Measurements from ENCODE around the gene APLF.
A peak's percentile ranks its signal among the peaks of the same experiment; 100 is the strongest.

The APLF gene

DNA sequence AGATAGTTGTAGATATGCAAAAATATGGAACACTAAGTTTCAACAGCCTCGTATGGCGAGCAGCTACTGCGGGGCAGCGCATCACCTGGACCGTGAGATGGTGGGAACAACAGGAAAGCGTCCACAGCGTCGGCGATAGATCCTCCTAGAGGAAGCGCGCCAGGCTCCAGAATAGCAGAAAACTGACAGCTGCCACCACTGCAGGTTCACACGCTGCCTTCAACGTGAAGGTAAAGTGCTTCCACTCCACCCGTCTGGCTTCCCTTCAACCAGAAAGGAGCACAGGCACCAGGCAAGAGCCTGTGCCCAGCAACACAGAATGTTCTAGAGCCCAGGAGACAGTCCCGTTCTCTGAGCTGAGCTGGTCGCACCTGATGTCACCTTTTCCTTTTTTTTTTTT is 20.3 kb upstream of the APLF start:
- H3K9ac ChIP-seq (ENCODE audit: low read depth, low read length): no peak overlapping the region
- H3K9me3 ChIP-seq (replicated peaks; ENCODE audit: low read length): no peaks in the 10 kb centered on the region
- H3K4me2 ChIP-seq (ENCODE audit: low read length): no peak overlapping the region
- H3K4me1 ChIP-seq (ENCODE audit: control insufficient read depth, insufficient read depth, low read length): no peaks in the 10 kb centered on the region
- no peaks in the 10 kb centered on the region for H3K36me3 ChIP-seq (ENCODE audit: insufficient read depth, low read length)
- H3K4me3 ChIP-seq (ENCODE audit: low read length): no peak overlapping the region
- peaks cover 5% of the 10 kb centered on the region for H3K27me3 ChIP-seq (ENCODE audit: control insufficient read depth, insufficient read depth, low read length)

DNA sequence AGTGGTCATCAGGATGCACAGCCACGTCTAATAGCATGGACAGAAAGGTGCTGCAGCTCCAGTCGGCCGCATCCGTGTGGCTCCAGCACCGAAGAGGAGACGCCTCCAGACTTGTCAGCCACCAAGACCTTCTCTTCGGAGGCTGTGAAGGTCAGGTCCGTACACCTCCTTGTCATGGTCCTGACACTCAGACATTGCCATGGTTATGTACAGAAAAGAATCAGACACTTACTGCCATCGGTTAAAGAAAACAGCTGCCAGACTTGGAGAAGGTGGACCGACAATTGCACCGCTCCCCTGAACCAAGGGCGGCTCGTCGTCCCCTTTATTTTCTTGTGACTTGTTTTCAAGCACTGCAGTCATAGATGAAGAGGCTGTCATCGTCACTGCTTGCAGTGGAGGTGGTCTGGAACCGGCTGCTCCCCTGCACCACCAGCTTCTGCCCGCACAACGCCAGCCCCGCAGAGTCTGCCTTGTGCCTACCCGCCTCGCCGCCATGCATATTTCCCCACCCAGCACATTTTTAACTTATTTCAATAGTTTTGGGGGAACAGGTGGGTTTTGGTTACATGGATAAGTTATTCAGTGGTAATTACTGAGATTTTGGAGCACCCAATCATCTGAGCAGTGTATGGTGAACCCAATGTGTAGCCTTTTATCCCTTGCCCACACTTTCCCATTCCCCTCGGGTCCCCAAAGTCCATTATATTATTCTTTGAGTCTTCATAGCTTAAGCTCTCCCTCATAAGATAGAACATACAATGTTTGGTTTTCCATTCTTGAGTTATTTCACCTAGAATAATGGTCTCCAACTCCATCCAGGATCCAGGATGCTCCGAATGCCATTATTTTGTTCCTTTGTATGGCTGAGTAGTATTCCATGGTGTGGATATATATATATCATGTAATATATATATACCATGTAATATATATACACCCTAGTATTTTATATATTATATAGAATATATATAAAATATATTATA is 18.4 kb upstream of the APLF start:
- no peak overlapping the region for H3K4me3 ChIP-seq (ENCODE audit: low read length)

DNA sequence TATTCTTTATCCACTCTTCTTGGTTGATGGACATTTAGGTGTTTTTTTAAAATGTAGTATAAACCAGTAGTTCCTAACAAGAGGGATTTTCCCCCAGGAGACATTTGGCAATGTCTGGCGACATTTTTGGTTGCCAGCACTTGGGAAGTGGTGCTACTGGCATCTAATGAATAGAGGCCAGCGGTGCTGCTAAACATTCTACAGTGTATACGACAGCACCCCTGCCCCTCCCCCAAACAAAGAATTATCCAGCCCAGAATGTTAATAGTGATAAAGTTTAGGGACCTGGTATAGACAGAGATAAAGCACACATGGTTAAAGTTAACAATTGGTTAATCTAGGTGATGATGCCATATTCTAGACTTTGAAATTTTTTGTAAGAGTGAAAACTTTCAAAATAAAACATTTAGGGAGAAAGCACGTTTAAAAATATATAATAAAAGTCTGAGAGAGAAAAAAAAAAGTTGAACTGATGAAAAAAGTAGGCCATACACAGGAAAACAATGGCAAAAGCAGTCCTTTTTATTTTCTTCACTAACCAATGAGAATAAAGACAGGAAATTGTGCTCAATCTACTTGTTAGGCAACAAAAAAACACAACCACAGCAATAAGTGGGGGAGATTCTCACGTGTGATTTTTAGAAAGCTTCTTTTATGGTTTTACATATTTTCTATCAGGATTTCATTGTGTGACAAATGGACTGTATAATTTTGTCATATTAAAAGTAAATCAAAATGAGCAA is 15.1 kb upstream of the APLF start:
- Histone ChIP-seq H3K27me3 (ENCODE audit: control insufficient read depth, insufficient read depth, low read length) (no peaks in the 10 kb centered on the region), H3K9me3 (replicated peaks; ENCODE audit: low read length) (no peaks in the 10 kb centered on the region), H3K9ac (ENCODE audit: low read depth, low read length) (no peak overlapping the region), H3K4me2 (ENCODE audit: low read length) (no peak overlapping the region), H3K4me3 (ENCODE audit: low read length) (no peak overlapping the region), H3K36me3 (ENCODE audit: insufficient read depth, low read length) (no peaks in the 10 kb centered on the region), H3K4me1 (ENCODE audit: control insufficient read depth, insufficient read depth, low read length) (peaks cover 3% of the 10 kb centered on the region)

More for the DNA sequence above, 18.4 kb upstream of the APLF start:
- Histone ChIP-seq H3K9me3 (replicated peaks; ENCODE audit: low read length) (no peaks in the 10 kb centered on the region), H3K27me3 (ENCODE audit: control insufficient read depth, insufficient read depth, low read length) (peaks cover 5% of the 10 kb centered on the region), H3K4me2 (ENCODE audit: low read length) (no peak overlapping the region), H3K9ac (ENCODE audit: low read depth, low read length) (no peak overlapping the region), H3K4me1 (ENCODE audit: control insufficient read depth, insufficient read depth, low read length) (no peaks in the 10 kb centered on the region), H3K36me3 (ENCODE audit: insufficient read depth, low read length) (no peaks in the 10 kb centered on the region)

DNA sequence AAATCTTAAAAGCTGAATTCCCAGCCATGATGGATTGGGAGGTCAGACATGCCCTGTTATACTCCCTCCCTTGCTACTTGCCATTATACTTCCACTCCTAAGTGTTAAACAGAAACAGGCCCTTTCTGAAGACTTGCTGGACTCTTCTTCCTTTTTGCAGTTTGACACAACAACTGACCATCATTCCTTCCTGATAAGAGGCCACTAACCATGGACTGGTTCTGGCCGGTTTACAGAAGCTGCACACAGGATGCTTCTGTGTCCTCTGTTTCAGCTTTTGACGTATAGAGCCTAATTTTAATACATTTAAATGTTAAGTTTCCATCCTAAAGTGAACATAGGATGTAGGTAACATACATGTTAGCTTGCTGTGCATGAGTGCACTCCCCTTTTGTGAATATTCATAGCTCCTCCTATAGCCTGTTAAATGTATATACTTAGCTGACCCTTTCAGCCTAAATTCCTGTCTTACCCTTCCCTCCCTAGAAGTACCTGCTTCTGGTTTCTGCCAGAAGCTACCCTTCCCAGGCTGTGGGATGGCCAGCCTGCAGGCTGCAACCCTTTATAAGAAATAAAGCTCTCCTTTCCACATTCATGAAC is 13.5 kb upstream of the APLF start:
- H3K4me3 ChIP-seq (ENCODE audit: low read length): no peak overlapping the region
- H3K9ac ChIP-seq (ENCODE audit: low read depth, low read length): no peak overlapping the region
- no peaks in the 10 kb centered on the region for H3K9me3 ChIP-seq (replicated peaks; ENCODE audit: low read length)
- no peaks in the 10 kb centered on the region for H3K27me3 ChIP-seq (ENCODE audit: control insufficient read depth, insufficient read depth, low read length)
- no peak overlapping the region for H3K4me2 ChIP-seq (ENCODE audit: low read length)
- peaks cover 12% of the 10 kb centered on the region for H3K4me1 ChIP-seq (ENCODE audit: control insufficient read depth, insufficient read depth, low read length)
- no peaks in the 10 kb centered on the region for H3K36me3 ChIP-seq (ENCODE audit: insufficient read depth, low read length)

DNA sequence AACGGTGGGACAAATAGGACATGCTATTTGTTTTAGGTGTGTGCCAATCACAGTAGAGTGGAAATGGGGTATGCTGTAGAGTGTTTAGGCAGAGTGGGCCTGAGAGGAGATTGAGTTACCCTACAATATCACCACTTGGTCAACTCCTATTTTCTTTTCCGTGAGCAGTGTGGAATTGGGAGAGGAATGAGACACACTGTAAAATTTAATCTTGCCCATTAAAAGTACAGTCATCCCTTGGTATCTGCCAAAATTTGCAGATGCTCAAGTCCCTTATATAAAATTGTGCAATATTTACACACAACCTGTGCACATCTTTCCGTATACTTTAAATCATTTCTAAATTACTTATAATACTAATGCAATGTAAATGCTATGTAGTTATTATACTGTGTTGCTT is 12.7 kb upstream of the APLF start:
- H3K4me3 ChIP-seq (ENCODE audit: low read length): no peak overlapping the region
- no peak overlapping the region for H3K9ac ChIP-seq (ENCODE audit: low read depth, low read length)
- no peak overlapping the region for H3K4me2 ChIP-seq (ENCODE audit: low read length)
- no peaks in the 10 kb centered on the region for H3K36me3 ChIP-seq (ENCODE audit: insufficient read depth, low read length)
- H3K4me1 ChIP-seq (ENCODE audit: control insufficient read depth, insufficient read depth, low read length): peaks cover 21% of the 10 kb centered on the region
- no peaks in the 10 kb centered on the region for H3K27me3 ChIP-seq (ENCODE audit: control insufficient read depth, insufficient read depth, low read length)
- H3K9me3 ChIP-seq (replicated peaks; ENCODE audit: low read length): no peaks in the 10 kb centered on the region

DNA sequence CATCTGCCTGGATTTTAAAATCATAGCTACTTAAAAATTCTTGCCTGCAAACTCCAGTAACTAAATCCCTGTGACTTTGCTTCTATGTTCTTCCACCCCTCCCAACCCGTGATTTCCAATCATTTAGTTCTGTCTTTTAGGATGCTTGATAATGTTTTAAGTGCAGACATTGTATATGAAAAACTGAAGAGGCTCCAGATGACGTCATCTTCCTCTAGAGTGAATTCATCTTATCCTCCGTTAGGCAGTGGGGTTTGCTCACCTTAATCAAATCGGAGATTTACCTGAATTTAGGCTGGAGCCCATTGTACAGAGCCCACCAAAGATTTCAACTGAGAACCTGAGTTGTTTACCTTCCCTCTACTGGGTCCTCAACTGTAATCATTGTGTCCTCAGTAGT is 11.2 kb upstream of the APLF start:
- Histone ChIP-seq H3K4me1 (ENCODE audit: control insufficient read depth, insufficient read depth, low read length) (peaks cover 24% of the 10 kb centered on the region), H3K36me3 (ENCODE audit: insufficient read depth, low read length) (no peaks in the 10 kb centered on the region), H3K27me3 (ENCODE audit: control insufficient read depth, insufficient read depth, low read length) (no peaks in the 10 kb centered on the region), H3K9me3 (replicated peaks; ENCODE audit: low read length) (no peaks in the 10 kb centered on the region), H3K9ac (ENCODE audit: low read depth, low read length) (no peak overlapping the region), H3K4me2 (ENCODE audit: low read length) (no peak overlapping the region), H3K4me3 (ENCODE audit: low read length) (no peak overlapping the region)

DNA sequence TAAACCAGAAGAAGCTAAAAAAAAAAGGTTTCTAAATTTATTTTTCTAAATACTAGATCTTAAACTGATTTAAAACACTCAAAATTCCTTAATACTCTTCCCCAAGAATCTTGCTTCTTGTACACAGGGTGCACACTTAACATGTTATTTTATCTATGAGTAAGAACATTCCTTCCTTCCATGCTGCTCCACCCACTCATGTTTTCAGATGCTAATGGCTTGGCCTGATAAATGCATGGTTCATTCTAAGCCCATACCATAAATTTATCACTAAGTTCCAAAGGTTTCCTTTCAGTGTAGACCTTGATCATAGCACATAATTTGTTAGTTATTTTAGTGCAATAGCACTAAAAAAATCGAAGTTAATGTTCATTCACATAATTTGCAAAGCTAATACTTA is 8.4 kb upstream of the APLF start:
- Histone ChIP-seq H3K9me3 (replicated peaks; ENCODE audit: low read length) (no peaks in the 10 kb centered on the region), H3K4me1 (ENCODE audit: control insufficient read depth, insufficient read depth, low read length) (peaks cover 24% of the 10 kb centered on the region), H3K27me3 (ENCODE audit: control insufficient read depth, insufficient read depth, low read length) (no peaks in the 10 kb centered on the region), H3K4me2 (ENCODE audit: low read length) (peak overlapping the region; percentile 65), H3K9ac (ENCODE audit: low read depth, low read length) (peak overlapping the region; percentile 16), H3K36me3 (ENCODE audit: insufficient read depth, low read length) (no peaks in the 10 kb centered on the region), H3K4me3 (ENCODE audit: low read length) (no peak overlapping the region)

DNA sequence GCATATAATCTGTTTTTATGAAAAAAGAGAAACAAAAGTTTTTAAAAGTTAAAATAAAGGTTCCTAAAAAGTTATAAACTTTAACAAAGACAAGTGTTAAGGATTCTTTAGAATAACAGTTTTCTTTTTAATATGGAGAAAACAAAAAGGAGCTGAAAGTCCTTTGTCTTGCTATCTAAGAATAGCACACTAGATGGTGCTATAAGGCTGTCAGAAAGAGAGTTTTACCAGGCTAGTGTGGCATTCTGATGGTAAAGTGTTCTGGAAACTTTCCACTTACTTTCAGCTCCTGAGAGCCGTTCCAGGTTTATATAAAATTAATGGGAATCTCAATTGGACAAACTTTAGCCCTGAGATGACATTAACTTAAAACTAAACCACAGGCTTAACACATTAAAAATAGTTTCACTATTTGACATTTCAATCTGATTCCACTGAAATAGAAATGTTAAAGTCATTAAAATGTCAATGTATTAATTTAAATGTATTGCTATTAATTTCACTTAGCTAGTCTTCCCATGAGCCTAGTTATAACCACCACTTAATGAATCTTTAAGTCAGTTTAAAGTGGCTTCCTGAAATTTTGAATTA is 4.0 kb upstream of the APLF start:
- no peaks in the 10 kb centered on the region for H3K36me3 ChIP-seq (ENCODE audit: insufficient read depth, low read length)
- H3K4me1 ChIP-seq (ENCODE audit: control insufficient read depth, insufficient read depth, low read length): peaks cover 24% of the 10 kb centered on the region
- no peak overlapping the region for H3K9ac ChIP-seq (ENCODE audit: low read depth, low read length)
- no peak overlapping the region for H3K4me2 ChIP-seq (ENCODE audit: low read length)
- H3K9me3 ChIP-seq (replicated peaks; ENCODE audit: low read length): no peaks in the 10 kb centered on the region
- no peak overlapping the region for H3K4me3 ChIP-seq (ENCODE audit: low read length)
- no peaks in the 10 kb centered on the region for H3K27me3 ChIP-seq (ENCODE audit: control insufficient read depth, insufficient read depth, low read length)

DNA sequence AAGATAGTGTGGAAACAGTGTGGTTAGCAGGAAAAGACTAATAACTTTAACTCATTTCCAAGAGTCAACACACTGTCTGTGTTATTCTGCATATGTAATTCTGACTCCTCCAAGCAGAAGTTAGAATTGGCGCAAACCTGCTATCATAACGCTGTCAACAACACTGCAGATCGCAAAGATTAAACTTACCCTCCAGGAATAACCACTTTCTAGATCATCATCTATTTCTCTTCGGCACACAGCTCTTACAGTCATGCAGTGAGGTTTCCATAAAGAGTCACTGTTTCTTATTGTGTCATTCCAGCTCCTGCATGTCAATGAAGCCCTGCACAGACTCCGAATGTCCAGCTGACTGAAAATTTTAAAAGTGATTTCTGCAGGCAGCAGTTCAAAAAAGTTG is 2.7 kb upstream of the APLF start:
- H3K4me1 ChIP-seq (ENCODE audit: control insufficient read depth, insufficient read depth, low read length): peaks cover 17% of the 10 kb centered on the region
- no peaks in the 10 kb centered on the region for H3K9me3 ChIP-seq (replicated peaks; ENCODE audit: low read length)
- no peak overlapping the region for H3K9ac ChIP-seq (ENCODE audit: low read depth, low read length)
- H3K36me3 ChIP-seq (ENCODE audit: insufficient read depth, low read length): no peaks in the 10 kb centered on the region
- no peak overlapping the region for H3K4me3 ChIP-seq (ENCODE audit: low read length)
- H3K27me3 ChIP-seq (ENCODE audit: control insufficient read depth, insufficient read depth, low read length): no peaks in the 10 kb centered on the region
- no peak overlapping the region for H3K4me2 ChIP-seq (ENCODE audit: low read length)

DNA sequence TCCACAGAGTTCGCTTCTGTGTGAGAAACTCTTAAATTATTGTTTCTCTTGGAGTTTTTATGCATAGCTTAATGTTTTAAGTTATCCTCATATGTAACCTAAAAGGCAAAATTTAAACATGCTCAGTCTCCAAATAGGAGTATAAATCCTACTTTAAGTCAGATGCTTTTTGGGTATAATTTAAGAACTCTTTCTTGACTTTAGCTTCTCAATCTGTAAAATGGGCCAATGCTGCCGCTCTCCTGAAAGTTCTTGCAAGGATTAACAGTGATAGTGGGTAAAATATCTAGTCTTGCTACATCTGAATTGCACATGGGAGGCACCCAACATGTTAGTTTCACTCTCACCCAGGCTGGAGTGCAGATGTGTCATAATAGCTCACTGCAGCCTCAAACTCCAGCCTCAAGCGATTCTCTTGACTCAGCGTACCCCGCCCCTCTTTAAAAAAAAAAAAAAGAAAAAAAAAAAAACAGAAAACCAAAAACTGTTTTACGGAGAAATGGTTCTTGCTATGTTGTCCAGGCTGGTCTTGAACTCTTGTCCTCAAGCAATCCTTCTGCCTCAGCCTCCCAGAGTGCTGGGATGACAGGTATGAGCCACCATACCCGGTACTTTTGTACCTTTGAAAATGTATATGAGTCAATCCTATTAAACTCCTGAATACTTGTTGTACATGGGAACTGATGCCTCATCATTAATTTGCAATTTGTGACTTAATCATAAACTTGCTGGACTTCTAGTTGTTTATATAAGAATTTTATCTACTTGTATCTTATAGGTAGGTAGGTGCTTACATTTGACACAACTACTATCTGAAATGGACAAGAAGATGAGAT is 2.1 kb upstream of the APLF start:
- Histone ChIP-seq H3K27me3 (ENCODE audit: control insufficient read depth, insufficient read depth, low read length) (no peaks in the 10 kb centered on the region), H3K4me1 (ENCODE audit: control insufficient read depth, insufficient read depth, low read length) (peaks cover 19% of the 10 kb centered on the region), H3K9me3 (replicated peaks; ENCODE audit: low read length) (no peaks in the 10 kb centered on the region), H3K4me3 (ENCODE audit: low read length) (no peak overlapping the region), H3K4me2 (ENCODE audit: low read length) (peak overlapping the region; percentile 95), H3K36me3 (ENCODE audit: insufficient read depth, low read length) (no peaks in the 10 kb centered on the region), H3K9ac (ENCODE audit: low read depth, low read length) (no peak overlapping the region)

All from skeletal muscle satellite cell (primary cell).